SJSA1 (cell line): ENCODE measurements around the gene BID. TPM values are rescaled to one million over a fixed set of nuclear protein-coding genes. Genes with fewer than 3 reads are reported as not detected.

Experiments used
- DNase-seq, 2 experiments: peaks; one replicate each; pipeline ENCODE4 v3.0.0-alpha.2; 2015 to 2020; ENCODE audit warnings: low spot score in 2 of 2, low read depth in 1 of 2
- H3K27ac ChIP-seq: fragments of 250-450 bp; sonication (Bioruptor Pico); 2 replicates; pipeline ENCODE4 v1.5.1; 2020; ENCODE audit warnings: mild to moderate bottlenecking, moderate library complexity
- H3K27me3 ChIP-seq: fragments of 250-450 bp; sonication (Bioruptor Pico); replicated peaks from 2 replicates; pipeline ENCODE4 v1.5.1; 2020; ENCODE audit warnings: mild to moderate bottlenecking, moderate library complexity
- H3K36me3 ChIP-seq: fragments of 250-450 bp; sonication (Bioruptor Pico); 2 replicates; pipeline ENCODE4 v1.5.1; 2020; ENCODE audit warnings: mild to moderate bottlenecking
- H3K4me1 ChIP-seq: fragments of 250-450 bp; sonication (Bioruptor Pico); replicated peaks from 2 replicates; pipeline ENCODE4 v1.6.1; 2021; ENCODE audit warnings: mild to moderate bottlenecking
- H3K4me3 ChIP-seq: fragments of 250-450 bp; sonication (Bioruptor Pico); 2 replicates; pipeline ENCODE4 v1.5.1; 2020; ENCODE audit warnings: mild to moderate bottlenecking
- H3K9me3 ChIP-seq: fragments of 250-450 bp; sonication (Bioruptor Pico); replicated peaks from 2 replicates; pipeline ENCODE4 v1.5.1; 2020; ENCODE audit warnings: mild to moderate bottlenecking
- total RNA-seq: library from RNA; depleted of rRNA; stranded (reverse); fragments of >200 nt; shearing (Covaris generic); gene quantifications from 2 replicates; pipeline ENCODE4 v1.2.3, GENCODE V29; 2014

BID gene
- total RNA-seq, 1 experiment from 2014 or later, result 27.0 TPM

GRCh38 chr22:17754233-17754925, 19.9 kb downstream of the BID start:
- no peak overlapping the region for H3K4me3 ChIP-seq
- H3K9me3 ChIP-seq, result no peaks in the 10 kb centered on the region
- no peaks in the 10 kb centered on the region for H3K36me3 ChIP-seq
- no peaks in the 10 kb centered on the region for H3K27me3 ChIP-seq
- peaks cover 5% of the 10 kb centered on the region; the same call in 1 of the 2 replicates for H3K4me1 ChIP-seq
- H3K27ac ChIP-seq, result no peak overlapping the region
- no peak for DNase-seq

DNA sequence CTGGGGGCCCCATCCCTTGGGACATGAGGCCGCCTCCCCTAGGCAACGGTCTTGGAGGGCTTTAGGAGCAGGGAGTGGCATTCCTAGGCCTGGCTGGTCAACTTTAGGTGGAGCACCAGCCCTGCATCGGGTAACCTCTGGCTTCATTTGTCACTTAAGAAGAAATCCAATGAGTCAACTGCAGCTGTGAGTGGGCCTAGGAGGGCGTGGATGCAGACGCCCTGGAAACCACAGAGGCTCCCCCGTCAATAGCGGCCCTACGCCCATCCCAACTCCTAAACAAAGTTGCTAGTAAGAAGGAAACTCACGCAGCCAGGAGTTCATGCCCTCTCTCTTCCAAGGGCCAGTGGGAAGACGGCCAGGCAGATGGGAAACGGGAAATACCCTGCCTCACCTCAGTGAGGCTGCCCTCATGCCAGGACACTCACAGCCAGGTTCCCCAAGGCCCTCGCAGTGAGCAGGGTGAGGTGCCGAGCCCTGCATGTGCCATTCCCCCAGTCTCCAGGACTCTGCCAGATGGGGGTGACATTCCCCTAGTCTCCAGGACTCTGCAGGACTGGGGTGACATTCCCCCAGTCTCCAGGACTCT, 20.8 kb downstream of the BID start:
- no peak overlapping the region for H3K27ac ChIP-seq
- no peak for DNase-seq
- H3K4me1 ChIP-seq, result peaks cover 5% of the 10 kb centered on the region; the same call in 1 of the 2 replicates
- H3K36me3 ChIP-seq, result no peaks in the 10 kb centered on the region
- H3K27me3 ChIP-seq, result no peaks in the 10 kb centered on the region
- no peak overlapping the region for H3K4me3 ChIP-seq
- H3K9me3 ChIP-seq, result no peaks in the 10 kb centered on the region

DNA sequence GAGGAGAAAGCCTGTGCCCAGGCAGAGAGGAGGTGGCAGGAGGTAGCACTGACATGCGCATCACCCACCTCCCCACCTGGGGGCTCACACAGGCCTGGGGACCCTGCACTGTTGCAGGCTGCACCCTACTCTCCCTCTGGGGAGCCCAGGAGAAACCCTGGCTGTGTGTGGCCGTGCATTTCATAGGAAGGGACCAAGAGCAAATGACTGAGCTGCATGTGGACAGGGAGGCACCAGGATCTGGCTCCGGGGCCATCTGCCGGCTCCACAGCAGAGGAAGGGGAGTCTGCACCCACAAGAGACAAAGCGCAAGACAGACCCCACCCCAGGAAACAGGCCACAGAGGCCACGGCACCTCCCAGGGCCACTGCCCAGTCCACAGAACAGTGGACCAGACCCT, 22.7 kb downstream of the BID start:
- Histone ChIP-seq H3K9me3 (no peaks in the 10 kb centered on the region), H3K27me3 (no peaks in the 10 kb centered on the region), H3K4me3 (no peak overlapping the region), H3K36me3 (no peaks in the 10 kb centered on the region), H3K27ac (no peak overlapping the region), H3K4me1 (peaks cover 5% of the 10 kb centered on the region; the same call in 1 of the 2 replicates)
- no peak for DNase-seq

- Histone ChIP-seq H3K27me3 (no peaks in the 10 kb centered on the region), H3K27ac (no peak overlapping the region), H3K4me1 (peaks cover 5% of the 10 kb centered on the region; the same call in 1 of the 2 replicates), H3K36me3 (no peaks in the 10 kb centered on the region), H3K9me3 (no peaks in the 10 kb centered on the region), H3K4me3 (no peak overlapping the region)
- no peak for DNase-seq
These were observed 24.5 kb downstream of the BID start for GRCh38 chr22:17749605-17750395.

GRCh38 chr22:17748555-17749353, 25.5 kb downstream of the BID start:
- DNase-seq, result no peak
- Histone ChIP-seq H3K27ac (no peak overlapping the region), H3K27me3 (no peaks in the 10 kb centered on the region), H3K4me1 (peaks cover 5% of the 10 kb centered on the region; the same call in 1 of the 2 replicates), H3K36me3 (no peaks in the 10 kb centered on the region), H3K9me3 (no peaks in the 10 kb centered on the region), H3K4me3 (no peak overlapping the region)

DNA sequence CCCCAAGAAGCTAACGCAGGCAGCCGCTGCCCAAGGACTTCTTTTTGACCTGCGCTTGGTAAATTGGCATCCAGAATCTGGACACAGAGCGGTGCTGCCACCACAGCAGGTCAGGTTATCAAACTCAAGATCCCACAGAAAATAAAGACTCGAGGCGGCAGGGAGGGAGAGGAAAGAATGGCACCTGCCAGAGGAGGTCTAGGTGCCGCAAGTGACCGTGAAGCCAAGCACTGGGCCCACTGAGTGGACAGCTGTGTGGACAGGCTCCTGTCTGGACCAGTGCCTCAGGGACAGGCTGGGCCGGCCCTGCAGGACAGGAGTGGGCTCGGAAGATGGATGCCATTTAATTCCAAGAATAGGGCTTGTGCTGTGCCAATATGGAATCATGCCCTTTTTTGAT, 27.4 kb downstream of the BID start:
- Histone ChIP-seq H3K9me3 (no peaks in the 10 kb centered on the region), H3K27ac (no peak overlapping the region), H3K36me3 (no peaks in the 10 kb centered on the region), H3K4me3 (no peak overlapping the region), H3K27me3 (no peaks in the 10 kb centered on the region), H3K4me1 (no peaks in the 10 kb centered on the region)
- DNase-seq, result no peak

DNA sequence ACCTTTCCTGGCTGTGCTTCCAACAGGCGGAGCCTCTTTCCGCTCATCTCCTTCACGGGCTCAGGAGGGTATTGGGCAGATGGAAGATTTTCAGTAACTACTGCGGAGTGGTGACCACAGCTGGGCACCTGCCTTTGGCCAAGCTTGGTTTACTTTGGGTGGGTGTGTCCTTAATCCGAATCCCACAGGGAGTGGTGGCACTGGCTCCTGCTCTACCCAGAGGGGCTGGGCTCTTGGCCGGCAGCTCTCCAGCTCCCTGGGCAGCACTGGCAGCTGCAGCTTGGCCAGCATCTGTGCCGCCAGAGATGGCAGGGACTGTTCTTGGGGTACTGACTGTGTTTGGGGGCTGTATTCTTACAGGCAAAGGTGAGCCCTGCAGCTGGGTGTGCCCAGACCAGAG, 29.8 kb downstream of the BID start:
- Histone ChIP-seq H3K27ac (no peak overlapping the region), H3K4me3 (no peak overlapping the region), H3K4me1 (no peaks in the 10 kb centered on the region), H3K27me3 (no peaks in the 10 kb centered on the region), H3K9me3 (no peaks in the 10 kb centered on the region), H3K36me3 (no peaks in the 10 kb centered on the region)
- DNase-seq, result no peak

- H3K27me3 ChIP-seq, result no peaks in the 10 kb centered on the region
- DNase-seq, result no peak
These were observed 30.4 kb downstream of the BID start for GRCh38 chr22:17743661-17744411.

GRCh38 chr22:17742527-17742902, 31.8 kb downstream of the BID start:
- peak; percentile 40 to 70 for DNase-seq
- Histone ChIP-seq H3K9me3 (no peaks in the 10 kb centered on the region), H3K36me3 (no peaks in the 10 kb centered on the region)

More at GRCh38 chr22:17743661-17744411, 30.4 kb downstream of the BID start:
- Histone ChIP-seq H3K27ac (no peak overlapping the region), H3K4me1 (no peaks in the 10 kb centered on the region), H3K9me3 (no peaks in the 10 kb centered on the region), H3K4me3 (no peak overlapping the region), H3K36me3 (no peaks in the 10 kb centered on the region)

GRCh38 chr22:17741866-17742526, 32.3 kb downstream of the BID start:
- DNase-seq, result no peak
- H3K27me3 ChIP-seq, result no peaks in the 10 kb centered on the region
- no peaks in the 10 kb centered on the region for H3K9me3 ChIP-seq
- no peak overlapping the region for H3K4me3 ChIP-seq
- no peak overlapping the region for H3K27ac ChIP-seq
- H3K36me3 ChIP-seq, result no peaks in the 10 kb centered on the region
- H3K4me1 ChIP-seq, result no peaks in the 10 kb centered on the region

More at GRCh38 chr22:17742527-17742902, 31.8 kb downstream of the BID start:
- Histone ChIP-seq H3K27me3 (no peaks in the 10 kb centered on the region), H3K4me3 (no peak overlapping the region), H3K27ac (no peak overlapping the region), H3K4me1 (no peaks in the 10 kb centered on the region)

- H3K36me3 ChIP-seq, result peaks cover 14% of the 10 kb centered on the region
- H3K9me3 ChIP-seq, result no peaks in the 10 kb centered on the region
- H3K4me3 ChIP-seq, result no peak overlapping the region
- H3K27me3 ChIP-seq, result no peaks in the 10 kb centered on the region
- no peak for DNase-seq
- no peak overlapping the region for H3K27ac ChIP-seq
- peaks cover 3% of the 10 kb centered on the region for H3K4me1 ChIP-seq
These were observed 34.9 kb downstream of the BID start for GRCh38 chr22:17739196-17739975.
